ENCODE measurements around the gene ATP6V0C.

The ATP6V0C gene

DNA sequence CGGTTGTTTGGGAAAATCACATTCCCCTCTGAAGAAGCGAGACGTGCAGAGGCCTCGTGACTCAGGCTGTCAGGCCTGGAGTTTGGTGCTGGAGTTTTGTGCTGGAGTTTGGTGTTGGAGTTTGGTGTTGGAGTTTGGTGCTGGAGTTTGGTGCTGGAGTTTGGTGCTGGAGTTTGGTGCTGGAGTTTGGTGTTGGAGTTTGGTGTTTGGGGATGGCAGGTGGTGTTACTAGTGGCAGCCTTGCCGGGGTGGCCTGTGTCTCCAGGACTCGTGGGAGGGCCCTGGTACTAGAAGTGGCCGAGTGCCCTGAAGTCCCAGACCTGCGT, 26.3 kb upstream of the ATP6V0C start:
- Histone ChIP-seq H3K79me2 (ENCODE audit: control insufficient read depth, low read length) (peaks cover 51% of the 10 kb centered on the region), H3K27ac (ENCODE audit: low read depth, low read length) (no peak overlapping the region), H3K4me2 (ENCODE audit: low read length) (peak overlapping the region; percentile 40), H3K9me2 (replicated peaks; ENCODE audit: control insufficient read depth, low read length) (no peaks in the 10 kb centered on the region), H3K27me3 (ENCODE audit: control insufficient read depth, low read length) (no peaks in the 10 kb centered on the region), H3F3A (ENCODE audit: control insufficient read depth, insufficient read depth) (no peaks in the 10 kb centered on the region), H3K4me1 (ENCODE audit: control insufficient read depth, low read length) (peaks cover 14% of the 10 kb centered on the region), H4K20me1 (ENCODE audit: control insufficient read depth, insufficient read depth, low read depth, low read length) (0 out of 2 replicates have a peak, but pooled peaks cover 6% of the 10 kb centered on the region), H3K36me3 (ENCODE audit: control insufficient read depth, low read length) (peaks cover 13% of the 10 kb centered on the region), H3K4me3 (ENCODE audit: low read length) (no peak overlapping the region), H3K9me3 (ENCODE audit: control insufficient read depth, insufficient read depth, low read length) (no peaks in the 10 kb centered on the region)
- TF ChIP-seq, protein P1, sequence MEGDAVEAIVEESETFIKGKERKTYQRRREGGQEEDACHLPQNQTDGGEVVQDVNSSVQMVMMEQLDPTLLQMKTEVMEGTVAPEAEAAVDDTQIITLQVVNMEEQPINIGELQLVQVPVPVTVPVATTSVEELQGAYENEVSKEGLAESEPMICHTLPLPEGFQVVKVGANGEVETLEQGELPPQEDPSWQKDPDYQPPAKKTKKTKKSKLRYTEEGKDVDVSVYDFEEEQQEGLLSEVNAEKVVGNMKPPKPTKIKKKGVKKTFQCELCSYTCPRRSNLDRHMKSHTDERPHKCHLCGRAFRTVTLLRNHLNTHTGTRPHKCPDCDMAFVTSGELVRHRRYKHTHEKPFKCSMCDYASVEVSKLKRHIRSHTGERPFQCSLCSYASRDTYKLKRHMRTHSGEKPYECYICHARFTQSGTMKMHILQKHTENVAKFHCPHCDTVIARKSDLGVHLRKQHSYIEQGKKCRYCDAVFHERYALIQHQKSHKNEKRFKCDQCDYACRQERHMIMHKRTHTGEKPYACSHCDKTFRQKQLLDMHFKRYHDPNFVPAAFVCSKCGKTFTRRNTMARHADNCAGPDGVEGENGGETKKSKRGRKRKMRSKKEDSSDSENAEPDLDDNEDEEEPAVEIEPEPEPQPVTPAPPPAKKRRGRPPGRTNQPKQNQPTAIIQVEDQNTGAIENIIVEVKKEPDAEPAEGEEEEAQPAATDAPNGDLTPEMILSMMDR (IDR thresholded peaks at IDR 0.05; ENCODE audit: low read depth, low read length, poor library complexity, severe bottlenecking), result no peak
- TF ChIP-seq EZH2phosphoT487 (IDR thresholded peaks at IDR 0.05; ENCODE audit: borderline replicate concordance, low read length), result no peak

DNA sequence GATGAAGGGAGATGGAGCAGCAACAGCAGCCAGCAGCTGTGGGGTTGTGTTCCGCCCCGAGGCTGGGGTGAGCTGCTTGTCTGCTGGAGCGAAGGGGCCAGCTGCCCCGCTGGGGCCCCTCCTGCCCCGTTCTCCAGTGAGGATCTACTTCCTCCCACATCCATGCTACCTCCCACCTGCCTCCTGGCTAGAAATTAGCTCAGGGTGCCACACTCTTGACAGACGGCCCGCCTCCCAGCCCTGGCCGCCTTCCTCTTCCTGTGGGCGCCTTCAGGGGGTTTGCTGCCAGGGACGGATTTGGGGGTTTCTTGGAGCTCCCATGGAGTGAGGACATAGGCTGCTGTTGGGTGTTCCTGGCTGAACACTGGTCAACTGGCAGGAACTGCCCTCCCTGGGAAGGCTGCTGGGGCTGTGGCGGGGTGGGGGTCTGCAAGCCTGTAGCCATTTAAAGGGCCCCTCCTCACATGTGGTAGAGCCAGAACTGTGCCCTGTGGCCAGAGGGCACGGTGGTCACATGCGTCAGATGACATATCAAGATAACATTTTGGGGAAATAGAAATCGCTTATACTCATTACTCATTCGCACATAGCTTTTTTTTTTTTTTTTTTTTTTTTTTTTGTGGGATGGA, 25.7 kb upstream of the ATP6V0C start:
- Histone ChIP-seq H3F3A (ENCODE audit: control insufficient read depth, insufficient read depth) (no peaks in the 10 kb centered on the region), H3K79me2 (ENCODE audit: control insufficient read depth, low read length) (peaks cover 51% of the 10 kb centered on the region), H3K4me1 (ENCODE audit: control insufficient read depth, low read length) (peaks cover 14% of the 10 kb centered on the region), H3K9me3 (ENCODE audit: control insufficient read depth, insufficient read depth, low read length) (no peaks in the 10 kb centered on the region), H3K27me3 (ENCODE audit: control insufficient read depth, low read length) (no peaks in the 10 kb centered on the region), H3K27ac (ENCODE audit: low read depth, low read length) (no peak overlapping the region), H3K9me2 (replicated peaks; ENCODE audit: control insufficient read depth, low read length) (no peaks in the 10 kb centered on the region), H3K36me3 (ENCODE audit: control insufficient read depth, low read length) (peaks cover 13% of the 10 kb centered on the region), H4K20me1 (ENCODE audit: control insufficient read depth, insufficient read depth, low read depth, low read length) (0 out of 2 replicates have a peak, but pooled peaks cover 6% of the 10 kb centered on the region), H3K4me2 (ENCODE audit: low read length) (peak overlapping the region; percentile 40; the same call in 1 of the 2 replicates), H3K4me3 (ENCODE audit: low read length) (no peak overlapping the region)
- no peak for TF ChIP-seq EZH2phosphoT487 (IDR thresholded peaks at IDR 0.05; ENCODE audit: borderline replicate concordance, low read length)
- TF ChIP-seq, protein P1 (IDR thresholded peaks at IDR 0.05; ENCODE audit: low read depth, low read length, poor library complexity, severe bottlenecking), result no peak

DNA sequence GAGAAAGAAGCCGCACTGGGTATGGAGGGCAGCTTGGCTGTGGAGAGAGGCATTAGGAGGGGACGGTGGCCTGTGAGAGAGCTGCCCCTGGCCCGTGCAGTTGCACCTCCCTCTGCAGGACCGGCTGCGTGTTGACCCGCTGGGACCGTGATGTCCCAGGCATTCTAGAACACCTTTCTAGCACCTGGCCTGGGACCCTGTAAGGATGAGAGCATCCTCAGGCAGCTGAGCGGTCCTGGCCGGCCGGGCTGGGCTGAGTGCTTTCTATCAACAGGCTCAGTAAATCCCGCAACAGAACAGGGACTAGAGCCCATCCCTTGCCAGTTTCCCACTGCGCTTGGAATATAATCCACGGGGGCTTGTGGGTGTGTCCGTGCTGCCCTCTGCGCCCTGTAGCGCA, 24.2 kb upstream of the ATP6V0C start:
- Histone ChIP-seq H3K9me2 (replicated peaks; ENCODE audit: control insufficient read depth, low read length) (no peaks in the 10 kb centered on the region), H3K27ac (ENCODE audit: low read depth, low read length) (no peak overlapping the region), H3K36me3 (ENCODE audit: control insufficient read depth, low read length) (peaks cover 13% of the 10 kb centered on the region), H3K79me2 (ENCODE audit: control insufficient read depth, low read length) (peaks cover 51% of the 10 kb centered on the region), H3F3A (ENCODE audit: control insufficient read depth, insufficient read depth) (no peaks in the 10 kb centered on the region), H3K4me2 (ENCODE audit: low read length) (no peak overlapping the region), H3K9me3 (ENCODE audit: control insufficient read depth, insufficient read depth, low read length) (no peaks in the 10 kb centered on the region), H3K4me1 (ENCODE audit: control insufficient read depth, low read length) (peaks cover 14% of the 10 kb centered on the region), H3K27me3 (ENCODE audit: control insufficient read depth, low read length) (no peaks in the 10 kb centered on the region), H3K4me3 (ENCODE audit: low read length) (no peak overlapping the region), H4K20me1 (ENCODE audit: control insufficient read depth, insufficient read depth, low read depth, low read length) (0 out of 2 replicates have a peak, but pooled peaks cover 6% of the 10 kb centered on the region)
- TF ChIP-seq, protein P1 (IDR thresholded peaks at IDR 0.05; ENCODE audit: low read depth, low read length, poor library complexity, severe bottlenecking), result no peak
- TF ChIP-seq EZH2phosphoT487 (IDR thresholded peaks at IDR 0.05; ENCODE audit: borderline replicate concordance, low read length), result no peak

Measured in DOHH2 (cell line).